ENCODE measurements around the gene ABL2. TPM values are rescaled to one million over a fixed set of nuclear protein-coding genes. Genes with fewer than 3 reads are reported as not detected.

ABL2 gene
- total and polyA plus RNA-seq, 9 of the 15 experiments (the other 6 are each of a cell fraction or from before 2014, with no cell fraction given), result 1.4 to 15.0 (median 8.6) TPM

GRCh38 chr1:179082333-179082998 is 147.0 kb downstream of the ABL2 start (continued):
- TF ChIP-seq ARID4B (CRISPR knock-in tag; IDR thresholded peaks at IDR 0.05), result peak; percentile 4; the same call in 1 of the 2 replicates
- no peak for TF ChIP-seq TAF7 (tag; IDR thresholded peaks at IDR 0.05)
- no peak for TF ChIP-seq SMAD1 (IDR thresholded peaks at IDR 0.05; ENCODE audit: low read depth, low read length, partially characterized antibody)
- TF ChIP-seq POLR2G (IDR thresholded peaks at IDR 0.05; ENCODE audit: low read depth, low read length), result peak; percentile 82; the same call in 1 of the 2 replicates
- TF ChIP-seq PHF8 (IDR thresholded peaks at IDR 0.05; ENCODE audit: borderline replicate concordance, low read length), result peak; percentile 41; the same call in 1 of the 2 replicates
- TF ChIP-seq NR2F6 (CRISPR knock-in tag; IDR thresholded peaks at IDR 0.05), result no peak
- no peak for TF ChIP-seq CCNT2 (IDR thresholded peaks at IDR 0.05; ENCODE audit: borderline replicate concordance, extremely low read depth, insufficient read length, low read depth, low read length)
- no peak for TF ChIP-seq RHOXF2B (CRISPR knock-in tag; conservative IDR thresholded peaks at IDR 0.05)
- no peak for TF ChIP-seq DEAF1 (CRISPR knock-in tag; IDR thresholded peaks at IDR 0.05)
- no peak for TF ChIP-seq SNRNP70 (optimal IDR thresholded peaks at IDR 0.05; ENCODE audit: low read depth, low read length)
- no peak for TF ChIP-seq CBX1 (IDR thresholded peaks at IDR 0.05; ENCODE audit: low read depth)
- no peak for TF ChIP-seq PCBP2 (IDR thresholded peaks at IDR 0.05; ENCODE audit: low read depth, low read length, poor library complexity, severe bottlenecking)
- TF ChIP-seq VEZF1 (CRISPR knock-in tag; IDR thresholded peaks at IDR 0.05), result peak; percentile 49
- TF ChIP-seq SMARCA5 (IDR thresholded peaks at IDR 0.05), result no peak
- no peak for TF ChIP-seq CHD4 (IDR thresholded peaks at IDR 0.05; ENCODE audit: insufficient read depth, insufficient replicate concordance, low read depth, low read length, poor library complexity, severe bottlenecking)
- TF ChIP-seq ZNF77 (CRISPR knock-in tag; IDR thresholded peaks at IDR 0.05), result no peak
- no peak for TF ChIP-seq ZKSCAN8 (CRISPR knock-in tag; IDR thresholded peaks at IDR 0.05)
- no peak for TF ChIP-seq FOXO4 (CRISPR knock-in tag; IDR thresholded peaks at IDR 0.05)
